PC-9 (cell line): Measurements from ENCODE around the gene EMP2.

Source experiments
- CTCF ChIP-seq: fragments of 200-600 bp; sonication (generic); conservative IDR thresholded peaks from 2 replicates; pipeline ENCODE4 v1.6.1; 2017; ENCODE audit warnings: mixed run types, antibody characterized with exemption, mild to moderate bottlenecking, moderate library complexity
- EZH2 ChIP-seq: fragments of 200-600 bp; sonication (generic); IDR thresholded peaks from 2 replicates; pipeline ENCODE4 v1.8.0; 2017; ENCODE audit warnings: antibody characterized with exemption, low read depth

DNA sequence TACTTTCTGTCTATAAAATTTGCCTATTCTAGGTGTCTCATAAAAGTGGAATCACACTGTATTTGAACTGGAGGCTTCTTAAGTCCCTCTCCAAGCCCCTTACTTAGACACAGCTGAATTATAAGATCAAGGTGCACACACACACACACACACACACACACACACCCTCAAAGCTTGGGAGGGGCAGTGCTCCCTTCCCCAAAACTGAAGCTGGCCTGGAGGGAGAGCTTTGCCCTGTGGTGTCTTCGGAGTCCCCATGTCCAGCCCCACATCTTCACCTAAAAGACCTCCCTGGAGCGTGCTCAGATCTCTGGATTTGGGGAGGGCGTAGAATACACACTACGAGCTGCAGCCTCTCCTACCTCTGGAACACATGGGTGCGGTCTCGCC is 828 bp downstream of the EMP2 start:
- TF ChIP-seq CTCF (no peak), EZH2 (no peak)
